Measurements from ENCODE around the gene GIGYF2.

DNA sequence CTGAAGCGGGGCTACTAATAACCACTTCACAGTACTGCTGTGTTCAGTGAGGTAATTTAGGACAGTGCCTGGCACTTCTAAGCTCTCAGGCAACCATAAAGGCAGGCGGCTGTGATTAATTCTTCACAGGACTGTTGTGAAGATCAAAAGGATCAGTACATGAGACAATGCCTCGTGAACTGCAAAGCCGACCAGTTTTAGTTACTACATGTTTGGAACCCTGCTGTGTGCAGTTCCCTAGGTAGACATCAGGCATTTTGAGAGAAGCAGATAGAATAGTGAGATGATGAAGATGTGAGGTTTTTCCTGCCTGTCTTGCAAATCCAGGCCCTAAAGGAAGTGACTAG, 44.7 kb upstream of the GIGYF2 start:
- TF ChIP-seq, protein P1, sequence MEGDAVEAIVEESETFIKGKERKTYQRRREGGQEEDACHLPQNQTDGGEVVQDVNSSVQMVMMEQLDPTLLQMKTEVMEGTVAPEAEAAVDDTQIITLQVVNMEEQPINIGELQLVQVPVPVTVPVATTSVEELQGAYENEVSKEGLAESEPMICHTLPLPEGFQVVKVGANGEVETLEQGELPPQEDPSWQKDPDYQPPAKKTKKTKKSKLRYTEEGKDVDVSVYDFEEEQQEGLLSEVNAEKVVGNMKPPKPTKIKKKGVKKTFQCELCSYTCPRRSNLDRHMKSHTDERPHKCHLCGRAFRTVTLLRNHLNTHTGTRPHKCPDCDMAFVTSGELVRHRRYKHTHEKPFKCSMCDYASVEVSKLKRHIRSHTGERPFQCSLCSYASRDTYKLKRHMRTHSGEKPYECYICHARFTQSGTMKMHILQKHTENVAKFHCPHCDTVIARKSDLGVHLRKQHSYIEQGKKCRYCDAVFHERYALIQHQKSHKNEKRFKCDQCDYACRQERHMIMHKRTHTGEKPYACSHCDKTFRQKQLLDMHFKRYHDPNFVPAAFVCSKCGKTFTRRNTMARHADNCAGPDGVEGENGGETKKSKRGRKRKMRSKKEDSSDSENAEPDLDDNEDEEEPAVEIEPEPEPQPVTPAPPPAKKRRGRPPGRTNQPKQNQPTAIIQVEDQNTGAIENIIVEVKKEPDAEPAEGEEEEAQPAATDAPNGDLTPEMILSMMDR (IDR thresholded peaks at IDR 0.05; ENCODE audit: low read depth, low read length, missing input control), result no peak
- no peak for TF ChIP-seq SP1 (IDR thresholded peaks at IDR 0.05)
- no peak for TF ChIP-seq FOXA1 (IDR thresholded peaks at IDR 0.05)
- TF ChIP-seq, protein P2, sequence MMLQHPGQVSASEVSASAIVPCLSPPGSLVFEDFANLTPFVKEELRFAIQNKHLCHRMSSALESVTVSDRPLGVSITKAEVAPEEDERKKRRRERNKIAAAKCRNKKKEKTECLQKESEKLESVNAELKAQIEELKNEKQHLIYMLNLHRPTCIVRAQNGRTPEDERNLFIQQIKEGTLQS (IDR thresholded peaks at IDR 0.05), result no peak
- no peak for TF ChIP-seq TAF1 (conservative IDR thresholded peaks at IDR 0.05)
- TF ChIP-seq, protein P3, sequence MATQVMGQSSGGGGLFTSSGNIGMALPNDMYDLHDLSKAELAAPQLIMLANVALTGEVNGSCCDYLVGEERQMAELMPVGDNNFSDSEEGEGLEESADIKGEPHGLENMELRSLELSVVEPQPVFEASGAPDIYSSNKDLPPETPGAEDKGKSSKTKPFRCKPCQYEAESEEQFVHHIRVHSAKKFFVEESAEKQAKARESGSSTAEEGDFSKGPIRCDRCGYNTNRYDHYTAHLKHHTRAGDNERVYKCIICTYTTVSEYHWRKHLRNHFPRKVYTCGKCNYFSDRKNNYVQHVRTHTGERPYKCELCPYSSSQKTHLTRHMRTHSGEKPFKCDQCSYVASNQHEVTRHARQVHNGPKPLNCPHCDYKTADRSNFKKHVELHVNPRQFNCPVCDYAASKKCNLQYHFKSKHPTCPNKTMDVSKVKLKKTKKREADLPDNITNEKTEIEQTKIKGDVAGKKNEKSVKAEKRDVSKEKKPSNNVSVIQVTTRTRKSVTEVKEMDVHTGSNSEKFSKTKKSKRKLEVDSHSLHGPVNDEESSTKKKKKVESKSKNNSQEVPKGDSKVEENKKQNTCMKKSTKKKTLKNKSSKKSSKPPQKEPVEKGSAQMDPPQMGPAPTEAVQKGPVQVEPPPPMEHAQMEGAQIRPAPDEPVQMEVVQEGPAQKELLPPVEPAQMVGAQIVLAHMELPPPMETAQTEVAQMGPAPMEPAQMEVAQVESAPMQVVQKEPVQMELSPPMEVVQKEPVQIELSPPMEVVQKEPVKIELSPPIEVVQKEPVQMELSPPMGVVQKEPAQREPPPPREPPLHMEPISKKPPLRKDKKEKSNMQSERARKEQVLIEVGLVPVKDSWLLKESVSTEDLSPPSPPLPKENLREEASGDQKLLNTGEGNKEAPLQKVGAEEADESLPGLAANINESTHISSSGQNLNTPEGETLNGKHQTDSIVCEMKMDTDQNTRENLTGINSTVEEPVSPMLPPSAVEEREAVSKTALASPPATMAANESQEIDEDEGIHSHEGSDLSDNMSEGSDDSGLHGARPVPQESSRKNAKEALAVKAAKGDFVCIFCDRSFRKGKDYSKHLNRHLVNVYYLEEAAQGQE (IDR thresholded peaks at IDR 0.05), result no peak
- TF ChIP-seq, protein P4, sequence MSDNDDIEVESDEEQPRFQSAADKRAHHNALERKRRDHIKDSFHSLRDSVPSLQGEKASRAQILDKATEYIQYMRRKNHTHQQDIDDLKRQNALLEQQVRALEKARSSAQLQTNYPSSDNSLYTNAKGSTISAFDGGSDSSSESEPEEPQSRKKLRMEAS (IDR thresholded peaks at IDR 0.05), result no peak
- no peak for TF ChIP-seq JUND (IDR thresholded peaks at IDR 0.05)
- no peak for TF ChIP-seq NR2F2 (IDR thresholded peaks at IDR 0.05)
- no peak for TF ChIP-seq ZBTB33 (IDR thresholded peaks at IDR 0.05)
- no peak for TF ChIP-seq RAD21 (IDR thresholded peaks at IDR 0.05)
- peak; percentile 11 for TF ChIP-seq YY1 (IDR thresholded peaks at IDR 0.05)
- no peak for TF ChIP-seq EGR1 (IDR thresholded peaks at IDR 0.05; ENCODE audit: low read depth in 2 of 2)
